ENCODE measurements around the gene SERPING1.

Gene SERPING1

GRCh38 chr11:57571606-57572005, 25.9 kb upstream of the SERPING1 start:
- no peak for TF ChIP-seq CTCF (IDR thresholded peaks at IDR 0.05; ENCODE audit: borderline replicate concordance, insufficient read depth, low read depth, low read length)
- no peak overlapping the region for H3K4me3 ChIP-seq (ENCODE audit: low read depth, low read length)

GRCh38 chr11:57574061-57574460, 23.4 kb upstream of the SERPING1 start:
- no peak for TF ChIP-seq CTCF (IDR thresholded peaks at IDR 0.05; ENCODE audit: borderline replicate concordance, insufficient read depth, low read depth, low read length)
- no peak overlapping the region for H3K4me3 ChIP-seq (ENCODE audit: low read depth, low read length)

GRCh38 chr11:57584341-57584740, 13.1 kb upstream of the SERPING1 start:
- no peak for TF ChIP-seq CTCF (IDR thresholded peaks at IDR 0.05; ENCODE audit: borderline replicate concordance, insufficient read depth, low read depth, low read length)
- H3K4me3 ChIP-seq (ENCODE audit: low read depth, low read length): no peak overlapping the region

- TF ChIP-seq CTCF (IDR thresholded peaks at IDR 0.05; ENCODE audit: borderline replicate concordance, insufficient read depth, low read depth, low read length): no peak
- H3K4me3 ChIP-seq (ENCODE audit: low read depth, low read length): no peak overlapping the region
These were observed 12.2 kb upstream of the SERPING1 start for GRCh38 chr11:57585301-57585700.

GRCh38 chr11:57586711-57587245, 10.7 kb upstream of the SERPING1 start:
- no peak for TF ChIP-seq CTCF (IDR thresholded peaks at IDR 0.05; ENCODE audit: borderline replicate concordance, insufficient read depth, low read depth, low read length)
- no peak overlapping the region for H3K4me3 ChIP-seq (ENCODE audit: low read depth, low read length)

GRCh38 chr11:57588046-57588710, 9.3 kb upstream of the SERPING1 start:
- H3K4me3 ChIP-seq (ENCODE audit: low read depth, low read length): no peak overlapping the region
- no peak for TF ChIP-seq CTCF (IDR thresholded peaks at IDR 0.05; ENCODE audit: borderline replicate concordance, insufficient read depth, low read depth, low read length)

GRCh38 chr11:57596266-57596885, 1.1 kb upstream of the SERPING1 start:
- no peak for TF ChIP-seq CTCF (IDR thresholded peaks at IDR 0.05; ENCODE audit: borderline replicate concordance, insufficient read depth, low read depth, low read length)
- no peak overlapping the region for H3K4me3 ChIP-seq (ENCODE audit: low read depth, low read length)
